Measurements from ENCODE around the gene DGKZ. TPM values are rescaled to one million over a fixed set of nuclear protein-coding genes. Genes with fewer than 3 reads are reported as not detected.

The DGKZ gene
- polyA plus RNA-seq, 2 of the 4 experiments (the other 2 are of a cell fraction): 12.8 to 28.4 TPM

GRCh38 chr11:46392421-46393230 lies 45.4 kb downstream of the DGKZ start:
- POLR2A ChIA-PET: interaction anchor here (1.1 kb wide), 1 partner anchor 149 kb away, joined by 4 read pairs; no protein-coding TSS in a partner anchor
- DNase-seq (ENCODE audit: low read depth in 1 of 2, low spot score in 1 of 2) (peak; percentile 74 to 87), FAIRE-seq (no peak)
- TF ChIP-seq ZSCAN20 (CRISPR knock-in tag; IDR thresholded peaks at IDR 0.05): no peak
- TF ChIP-seq, protein P1, sequence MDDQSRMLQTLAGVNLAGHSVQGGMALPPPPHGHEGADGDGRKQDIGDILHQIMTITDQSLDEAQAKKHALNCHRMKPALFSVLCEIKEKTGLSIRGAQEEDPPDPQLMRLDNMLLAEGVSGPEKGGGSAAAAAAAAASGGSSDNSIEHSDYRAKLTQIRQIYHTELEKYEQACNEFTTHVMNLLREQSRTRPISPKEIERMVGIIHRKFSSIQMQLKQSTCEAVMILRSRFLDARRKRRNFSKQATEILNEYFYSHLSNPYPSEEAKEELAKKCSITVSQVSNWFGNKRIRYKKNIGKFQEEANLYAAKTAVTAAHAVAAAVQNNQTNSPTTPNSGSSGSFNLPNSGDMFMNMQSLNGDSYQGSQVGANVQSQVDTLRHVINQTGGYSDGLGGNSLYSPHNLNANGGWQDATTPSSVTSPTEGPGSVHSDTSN (IDR thresholded peaks at IDR 0.05): no peak
- no peak for TF ChIP-seq MYC (IDR thresholded peaks at IDR 0.05; ENCODE audit: borderline replicate concordance, low read length)
- no peak for TF ChIP-seq TP53 (CRISPR knock-in tag; IDR thresholded peaks at IDR 0.05)
- TF ChIP-seq, protein P2, sequence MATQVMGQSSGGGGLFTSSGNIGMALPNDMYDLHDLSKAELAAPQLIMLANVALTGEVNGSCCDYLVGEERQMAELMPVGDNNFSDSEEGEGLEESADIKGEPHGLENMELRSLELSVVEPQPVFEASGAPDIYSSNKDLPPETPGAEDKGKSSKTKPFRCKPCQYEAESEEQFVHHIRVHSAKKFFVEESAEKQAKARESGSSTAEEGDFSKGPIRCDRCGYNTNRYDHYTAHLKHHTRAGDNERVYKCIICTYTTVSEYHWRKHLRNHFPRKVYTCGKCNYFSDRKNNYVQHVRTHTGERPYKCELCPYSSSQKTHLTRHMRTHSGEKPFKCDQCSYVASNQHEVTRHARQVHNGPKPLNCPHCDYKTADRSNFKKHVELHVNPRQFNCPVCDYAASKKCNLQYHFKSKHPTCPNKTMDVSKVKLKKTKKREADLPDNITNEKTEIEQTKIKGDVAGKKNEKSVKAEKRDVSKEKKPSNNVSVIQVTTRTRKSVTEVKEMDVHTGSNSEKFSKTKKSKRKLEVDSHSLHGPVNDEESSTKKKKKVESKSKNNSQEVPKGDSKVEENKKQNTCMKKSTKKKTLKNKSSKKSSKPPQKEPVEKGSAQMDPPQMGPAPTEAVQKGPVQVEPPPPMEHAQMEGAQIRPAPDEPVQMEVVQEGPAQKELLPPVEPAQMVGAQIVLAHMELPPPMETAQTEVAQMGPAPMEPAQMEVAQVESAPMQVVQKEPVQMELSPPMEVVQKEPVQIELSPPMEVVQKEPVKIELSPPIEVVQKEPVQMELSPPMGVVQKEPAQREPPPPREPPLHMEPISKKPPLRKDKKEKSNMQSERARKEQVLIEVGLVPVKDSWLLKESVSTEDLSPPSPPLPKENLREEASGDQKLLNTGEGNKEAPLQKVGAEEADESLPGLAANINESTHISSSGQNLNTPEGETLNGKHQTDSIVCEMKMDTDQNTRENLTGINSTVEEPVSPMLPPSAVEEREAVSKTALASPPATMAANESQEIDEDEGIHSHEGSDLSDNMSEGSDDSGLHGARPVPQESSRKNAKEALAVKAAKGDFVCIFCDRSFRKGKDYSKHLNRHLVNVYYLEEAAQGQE (IDR thresholded peaks at IDR 0.05): peak; percentile 99
- no peak for TF ChIP-seq ZNF302 (CRISPR knock-in tag; IDR thresholded peaks at IDR 0.05)
- TF ChIP-seq SREBF2 (IDR thresholded peaks at IDR 0.05): no peak
- peak; percentile 54; the same call in 1 of the 2 replicates for TF ChIP-seq EHF (CRISPR knock-in tag; IDR thresholded peaks at IDR 0.05)
- no peak for TF ChIP-seq CHD2 (IDR thresholded peaks at IDR 0.05; ENCODE audit: low read length, partially characterized antibody)
- TF ChIP-seq USF2 (IDR thresholded peaks at IDR 0.05): no peak
- TF ChIP-seq POLR2A (IDR thresholded peaks at IDR 0.05; ENCODE audit: low read length): no peak
- no peak for TF ChIP-seq NPAS2 (CRISPR knock-in tag; IDR thresholded peaks at IDR 0.05; ENCODE audit: borderline replicate concordance)
- no peak for TF ChIP-seq NR3C1 (IDR thresholded peaks at IDR 0.05)
- no peak for TF ChIP-seq SMC3 (IDR thresholded peaks at IDR 0.05)
- no peak for TF ChIP-seq ELK1 (IDR thresholded peaks at IDR 0.05; ENCODE audit: low read depth, low read length)
- TF ChIP-seq HOXB13 (CRISPR knock-in tag; IDR thresholded peaks at IDR 0.05; ENCODE audit: low read depth): peak; percentile 44; the same call in 1 of the 2 replicates
- TF ChIP-seq KDM5A (IDR thresholded peaks at IDR 0.05): no peak
- TF ChIP-seq BCL3 (IDR thresholded peaks at IDR 0.05): no peak
- TF ChIP-seq CTCF (IDR thresholded peaks at IDR 0.05): no peak
- TF ChIP-seq EP300 (IDR thresholded peaks at IDR 0.05): no peak
- TF ChIP-seq HOXB5 (CRISPR knock-in tag; IDR thresholded peaks at IDR 0.05): no peak
- no peak for TF ChIP-seq GATA3 (IDR thresholded peaks at IDR 0.05; ENCODE audit: borderline replicate concordance)
- TF ChIP-seq, protein P3, sequence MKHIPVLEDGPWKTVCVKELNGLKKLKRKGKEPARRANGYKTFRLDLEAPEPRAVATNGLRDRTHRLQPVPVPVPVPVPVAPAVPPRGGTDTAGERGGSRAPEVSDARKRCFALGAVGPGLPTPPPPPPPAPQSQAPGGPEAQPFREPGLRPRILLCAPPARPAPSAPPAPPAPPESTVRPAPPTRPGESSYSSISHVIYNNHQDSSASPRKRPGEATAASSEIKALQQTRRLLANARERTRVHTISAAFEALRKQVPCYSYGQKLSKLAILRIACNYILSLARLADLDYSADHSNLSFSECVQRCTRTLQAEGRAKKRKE (CRISPR knock-in tag; IDR thresholded peaks at IDR 0.05; ENCODE audit: low read depth): peak; percentile 76; the same call in 1 of the 2 replicates
- TF ChIP-seq HOXA7 (CRISPR knock-in tag; IDR thresholded peaks at IDR 0.05): no peak
- no peak for TF ChIP-seq CEBPB (IDR thresholded peaks at IDR 0.05)
- no peak for TF ChIP-seq HEYL (CRISPR knock-in tag; IDR thresholded peaks at IDR 0.05)
- TF ChIP-seq POLR2AphosphoS2 (conservative IDR thresholded peaks at IDR 0.05; ENCODE audit: low read length): no peak
- TF ChIP-seq, protein P4, sequence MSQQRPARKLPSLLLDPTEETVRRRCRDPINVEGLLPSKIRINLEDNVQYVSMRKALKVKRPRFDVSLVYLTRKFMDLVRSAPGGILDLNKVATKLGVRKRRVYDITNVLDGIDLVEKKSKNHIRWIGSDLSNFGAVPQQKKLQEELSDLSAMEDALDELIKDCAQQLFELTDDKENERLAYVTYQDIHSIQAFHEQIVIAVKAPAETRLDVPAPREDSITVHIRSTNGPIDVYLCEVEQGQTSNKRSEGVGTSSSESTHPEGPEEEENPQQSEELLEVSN (IDR thresholded peaks at IDR 0.05; ENCODE audit: borderline replicate concordance, low read depth): no peak
- no peak for TF ChIP-seq MAFK (IDR thresholded peaks at IDR 0.05; ENCODE audit: partially characterized antibody)

More at GRCh38 chr11:46392421-46393230, 45.4 kb downstream of the DGKZ start:
- peak overlapping the region; percentile 98 for H3K4me2 ChIP-seq
- peak; percentile 52 to 73 for ATAC-seq
- H3K27ac ChIP-seq: peak overlapping the region in 1 of 2 experiments; percentile 63; a peak in 1 of 6 replicates
- H3K9me3 ChIP-seq: no peaks in the 10 kb centered on the region
- peaks cover 18% of the 10 kb centered on the region; the same call in 2 of the 3 replicates for H3K4me1 ChIP-seq
- WGBS (ENCODE audit: missing lambda C conversion rate): 42% methylated on average over 41 of the region's 71 CpGs
- CTCF ChIA-PET: interaction anchor here (0.8 to 10.2 kb wide), 25 partner anchors 8 to 300 kb away, joined by 3 to 220 read pairs (median 5); partner anchors contain the start of genes ATG13, HARBI1 and MDK
- H3K4me3 ChIP-seq: peak overlapping the region; percentile 59
